HUES6 (cell line): ENCODE measurements around the gene STAT3.

ENCODE experiments used
- H3K27ac ChIP-seq: 2 replicates; pipeline ENCODE4 v1.7.0; 2013; ENCODE audit warnings: low read depth, mild to moderate bottlenecking, low read length, inconsistent platforms
- H3K27me3 ChIP-seq: 2 replicates; pipeline ENCODE4 v1.6.1; 2013; ENCODE audit warnings: low read length; ENCODE audit not compliant: control insufficient read depth, insufficient read depth
- H3K36me3 ChIP-seq: 2 replicates; pipeline ENCODE4 v1.6.1; 2013; ENCODE audit warnings: low read length; ENCODE audit not compliant: control insufficient read depth, insufficient read depth
- H3K4me1 ChIP-seq: 2 replicates; pipeline ENCODE4 v1.6.1; 2013; ENCODE audit warnings: low read length; ENCODE audit not compliant: control insufficient read depth, insufficient read depth
- H3K4me3 ChIP-seq: 2 replicates; pipeline ENCODE4 v1.5.1; 2013; ENCODE audit warnings: low read depth, low read length
- H3K9ac ChIP-seq: one replicate; pipeline ENCODE4 v1.6.1; 2013; ENCODE audit warnings: mild to moderate bottlenecking, low read length
- H3K9me3 ChIP-seq: 2 replicates; pipeline ENCODE4 v1.6.1; 2013; ENCODE audit warnings: low read depth, low read length; ENCODE audit not compliant: control insufficient read depth, insufficient read depth

STAT3 gene

DNA sequence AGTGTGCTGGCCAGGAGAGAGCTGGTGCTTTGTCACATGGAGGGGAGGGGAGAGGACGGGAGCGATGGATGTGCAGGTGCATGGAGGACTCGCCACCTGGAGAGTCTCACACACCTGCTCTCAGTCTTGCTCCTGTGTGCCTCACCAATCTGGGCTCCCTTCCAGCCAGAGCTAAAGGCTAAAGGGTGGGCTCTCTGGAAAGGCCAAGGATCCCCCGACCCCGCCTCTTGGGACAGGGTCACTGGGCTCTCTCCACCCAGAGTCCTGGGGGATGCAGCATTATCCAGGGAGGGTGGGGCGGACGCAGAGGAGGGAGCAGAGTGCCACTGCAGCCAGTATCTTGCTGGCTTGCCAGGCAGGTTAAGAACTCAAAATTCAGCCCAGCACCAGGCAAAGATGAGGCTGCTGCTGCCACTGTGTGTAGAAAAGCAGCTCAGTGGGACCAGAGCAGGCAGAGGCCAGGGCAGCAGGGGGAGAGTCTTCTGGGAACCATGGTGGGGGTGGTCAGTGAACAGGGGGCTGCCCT is 106.6 kb downstream of the STAT3 start:
- no peaks in the 10 kb centered on the region for H3K27me3 ChIP-seq
- no peaks in the 10 kb centered on the region for H3K9me3 ChIP-seq
- H3K27ac ChIP-seq = no peak overlapping the region
- H3K4me1 ChIP-seq = peaks cover 14% of the 10 kb centered on the region
- no peak overlapping the region for H3K4me3 ChIP-seq
- H3K9ac ChIP-seq = no peak overlapping the region
- no peaks in the 10 kb centered on the region for H3K36me3 ChIP-seq

DNA sequence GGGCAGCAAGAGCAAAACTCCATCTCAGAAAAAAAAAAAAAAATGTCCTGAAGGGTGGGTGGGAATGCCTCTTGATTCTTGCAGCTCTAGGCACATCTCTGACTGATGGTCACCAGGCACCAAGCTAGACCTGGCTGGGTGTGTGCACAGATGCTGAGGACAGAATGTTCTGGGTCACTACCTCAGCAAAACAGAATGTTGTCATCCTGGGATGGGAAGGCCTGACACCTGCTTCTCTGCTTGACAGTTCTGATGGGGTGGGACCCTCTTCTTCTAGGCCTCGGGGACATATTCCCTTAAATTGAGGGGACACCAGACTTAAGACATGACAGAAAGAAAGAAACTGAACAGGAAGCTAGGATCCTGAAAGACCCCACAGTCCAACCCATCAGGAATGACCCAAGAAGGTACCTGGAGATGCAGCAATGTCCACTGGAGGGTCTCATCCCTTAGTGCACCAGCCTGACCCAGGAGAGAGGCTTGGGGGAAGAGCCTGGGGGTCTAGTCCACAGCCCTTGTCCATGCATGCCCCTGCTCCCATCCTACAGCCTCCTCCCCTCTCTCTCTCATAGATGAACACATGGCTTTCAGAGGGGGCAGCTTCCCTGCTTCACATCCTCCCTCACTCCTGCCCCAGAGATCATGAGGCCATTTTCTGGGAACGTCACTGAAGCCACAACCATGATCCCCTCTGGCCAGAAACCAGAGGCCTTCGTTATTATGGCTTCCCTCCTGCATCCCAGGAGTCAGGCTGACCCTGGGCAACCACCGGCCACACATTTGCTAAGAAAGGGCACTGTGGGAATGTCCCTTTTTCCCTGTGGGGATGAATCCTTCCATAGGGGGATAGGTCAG is 108.2 kb downstream of the STAT3 start:
- Histone ChIP-seq H3K27ac (no peak overlapping the region), H3K4me1 (peaks cover 14% of the 10 kb centered on the region), H3K9ac (no peak overlapping the region), H3K9me3 (no peaks in the 10 kb centered on the region), H3K27me3 (no peaks in the 10 kb centered on the region), H3K4me3 (no peak overlapping the region), H3K36me3 (no peaks in the 10 kb centered on the region)

- H3K27ac ChIP-seq = no peak overlapping the region
- H3K9ac ChIP-seq = no peak overlapping the region
- H3K36me3 ChIP-seq = no peaks in the 10 kb centered on the region
- no peaks in the 10 kb centered on the region for H3K27me3 ChIP-seq
- peaks cover 32% of the 10 kb centered on the region for H3K4me1 ChIP-seq
- H3K9me3 ChIP-seq = no peaks in the 10 kb centered on the region
- peak overlapping the region; percentile 81; the same call in 1 of the 2 replicates for H3K4me3 ChIP-seq
Observed at GRCh38 chr17:42277342-42277712, 110.9 kb downstream of the STAT3 start.

GRCh38 chr17:42276609-42277341 is 111.5 kb downstream of the STAT3 start:
- Histone ChIP-seq H3K9ac (peak overlapping the region; percentile 81), H3K4me1 (peaks cover 38% of the 10 kb centered on the region), H3K9me3 (no peaks in the 10 kb centered on the region), H3K27ac (peak overlapping the region; percentile 69; the same call in 1 of the 2 replicates), H3K27me3 (no peaks in the 10 kb centered on the region), H3K36me3 (no peaks in the 10 kb centered on the region), H3K4me3 (peak overlapping the region; percentile 81)

DNA sequence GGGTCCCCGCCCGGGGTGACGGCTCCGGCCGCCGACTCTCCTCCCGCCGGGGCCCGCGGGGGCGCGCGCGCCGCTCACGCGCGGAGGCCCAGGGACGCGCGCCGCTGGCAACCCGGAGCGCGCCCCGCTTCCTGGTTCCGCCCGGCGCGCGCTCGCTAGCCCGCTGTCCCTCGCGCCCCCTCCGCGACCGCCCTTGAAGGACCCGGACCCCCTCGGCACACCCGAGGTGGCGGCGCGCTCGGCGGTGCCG is 112.0 kb downstream of the STAT3 start, which contains the start of gene STAT5B:
TSS of gene STAT5B (minus strand) at position 33 of the 250 bp plus-strand sequence. CDS start 44,264 bp downstream, outside the sequence.
- H3K9ac ChIP-seq = peak within 1 kb of the TSS; percentile 81
- no peaks in the 10 kb centered on the region for H3K9me3 ChIP-seq
- H3K4me1 ChIP-seq = peaks cover 41% of the 10 kb centered on the region
- no peaks in the 10 kb centered on the region for H3K36me3 ChIP-seq
- H3K27ac ChIP-seq = peak within 1 kb of the TSS; percentile 69; the same call in 1 of the 2 replicates
- H3K4me3 ChIP-seq = peak within 1 kb of the TSS; percentile 81
- H3K27me3 ChIP-seq = no peaks in the 10 kb centered on the region

DNA sequence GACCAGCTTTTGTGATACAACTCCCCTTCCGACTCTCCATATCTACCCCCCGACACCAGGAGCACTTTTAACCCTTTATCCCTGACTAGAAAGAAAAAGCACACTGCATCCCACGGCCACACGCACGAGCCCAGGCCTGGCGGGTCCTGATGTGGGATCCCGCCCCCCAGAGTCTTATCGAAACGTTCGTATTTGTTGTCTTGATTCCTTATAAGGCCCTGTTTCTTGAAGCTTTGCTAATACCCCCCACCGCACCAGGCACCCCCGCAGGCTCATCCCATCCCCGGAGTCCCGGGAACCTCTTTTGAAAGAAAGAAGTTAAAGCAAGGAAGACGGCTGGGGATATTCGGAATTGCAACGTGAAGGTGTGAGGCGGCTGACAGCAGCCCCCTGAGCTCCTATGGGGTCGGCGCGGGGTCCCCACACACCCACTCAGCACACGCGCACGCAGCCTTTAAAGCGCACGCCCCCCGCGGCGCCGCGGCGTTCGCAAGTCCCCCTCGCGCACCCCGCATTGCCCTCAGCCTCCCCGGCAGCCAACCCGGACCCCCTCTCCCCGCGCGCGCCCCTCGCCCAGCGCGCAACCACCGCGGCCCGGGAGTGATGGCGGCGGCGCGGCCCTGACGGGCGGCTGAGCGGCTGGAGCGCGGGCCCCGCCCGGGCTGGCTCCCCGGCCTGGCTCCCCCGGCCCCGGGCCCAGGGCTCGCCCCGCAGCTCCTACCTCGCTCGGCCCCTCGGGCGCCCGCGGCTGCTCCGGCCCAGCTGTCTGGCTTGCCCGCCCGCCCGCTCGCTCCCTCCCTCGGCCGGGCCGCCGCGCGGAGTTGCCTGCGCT is 112.5 kb downstream of the STAT3 start:
- Histone ChIP-seq H3K4me1 (peaks cover 45% of the 10 kb centered on the region), H3K9me3 (no peaks in the 10 kb centered on the region), H3K9ac (peak overlapping the region; percentile 80), H3K36me3 (no peaks in the 10 kb centered on the region), H3K27me3 (no peaks in the 10 kb centered on the region), H3K4me3 (peak overlapping the region; percentile 81), H3K27ac (peak overlapping the region; percentile 15; the same call in 1 of the 2 replicates)

DNA sequence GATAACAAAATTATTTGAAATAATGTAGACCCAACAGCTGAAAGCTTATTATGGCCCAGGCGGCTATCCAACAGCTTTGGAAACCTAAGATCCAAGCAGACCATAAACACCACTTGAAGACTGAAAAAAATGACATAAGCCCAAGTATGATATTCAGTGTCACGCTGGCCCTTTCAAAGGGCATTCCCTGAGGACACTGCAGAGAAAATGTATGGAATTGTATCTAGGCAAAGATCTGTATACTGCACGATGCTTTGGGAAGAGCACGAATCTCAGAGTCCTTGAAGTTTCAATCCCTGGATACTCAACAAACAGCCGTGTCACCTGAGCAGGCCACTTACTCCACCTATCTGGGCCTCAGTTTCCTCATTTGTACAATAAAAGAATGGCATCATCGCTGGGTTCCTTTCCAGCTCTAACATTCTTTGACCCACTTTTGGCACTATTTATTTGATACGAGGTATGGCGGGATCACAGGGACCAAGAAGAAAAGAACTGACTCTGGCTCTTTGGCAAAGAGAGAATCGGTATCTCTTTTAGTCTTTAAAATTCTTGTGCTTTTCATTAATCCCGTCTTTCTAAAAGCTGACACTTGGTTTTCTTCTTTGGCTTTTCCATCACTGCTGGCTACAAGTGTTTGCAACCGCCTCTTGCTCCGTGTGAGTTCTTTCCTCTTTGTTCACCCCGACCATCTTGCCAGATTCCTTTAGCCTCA is 113.3 kb downstream of the STAT3 start:
- peak overlapping the region; percentile 80 for H3K9ac ChIP-seq
- peak overlapping the region; percentile 15; the same call in 1 of the 2 replicates for H3K27ac ChIP-seq
- peaks cover 47% of the 10 kb centered on the region for H3K4me1 ChIP-seq

DNA sequence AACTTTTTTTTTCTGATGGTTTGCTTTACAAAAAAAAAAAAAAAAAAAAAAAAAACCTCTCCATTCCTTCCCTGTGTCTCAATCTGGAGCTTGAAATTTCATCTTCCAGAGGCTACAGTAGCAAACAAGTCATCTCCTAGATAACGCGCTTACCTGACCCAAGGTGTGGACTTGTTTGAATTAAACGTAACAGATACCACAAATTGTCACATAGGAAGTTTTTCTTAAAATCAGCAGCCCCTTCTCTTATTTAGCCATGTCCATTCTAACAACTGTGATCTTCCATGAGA is 114.0 kb downstream of the STAT3 start:
- Histone ChIP-seq H3K36me3 (no peaks in the 10 kb centered on the region), H3K4me1 (peaks cover 47% of the 10 kb centered on the region), H3K27ac (no peak overlapping the region), H3K9ac (no peak overlapping the region), H3K9me3 (no peaks in the 10 kb centered on the region), H3K4me3 (peak overlapping the region; percentile 81; the same call in 1 of the 2 replicates), H3K27me3 (no peaks in the 10 kb centered on the region)

More for the DNA sequence above, 113.3 kb downstream of the STAT3 start:
- Histone ChIP-seq H3K4me3 (peak overlapping the region; percentile 81), H3K36me3 (no peaks in the 10 kb centered on the region), H3K9me3 (no peaks in the 10 kb centered on the region), H3K27me3 (no peaks in the 10 kb centered on the region)

DNA sequence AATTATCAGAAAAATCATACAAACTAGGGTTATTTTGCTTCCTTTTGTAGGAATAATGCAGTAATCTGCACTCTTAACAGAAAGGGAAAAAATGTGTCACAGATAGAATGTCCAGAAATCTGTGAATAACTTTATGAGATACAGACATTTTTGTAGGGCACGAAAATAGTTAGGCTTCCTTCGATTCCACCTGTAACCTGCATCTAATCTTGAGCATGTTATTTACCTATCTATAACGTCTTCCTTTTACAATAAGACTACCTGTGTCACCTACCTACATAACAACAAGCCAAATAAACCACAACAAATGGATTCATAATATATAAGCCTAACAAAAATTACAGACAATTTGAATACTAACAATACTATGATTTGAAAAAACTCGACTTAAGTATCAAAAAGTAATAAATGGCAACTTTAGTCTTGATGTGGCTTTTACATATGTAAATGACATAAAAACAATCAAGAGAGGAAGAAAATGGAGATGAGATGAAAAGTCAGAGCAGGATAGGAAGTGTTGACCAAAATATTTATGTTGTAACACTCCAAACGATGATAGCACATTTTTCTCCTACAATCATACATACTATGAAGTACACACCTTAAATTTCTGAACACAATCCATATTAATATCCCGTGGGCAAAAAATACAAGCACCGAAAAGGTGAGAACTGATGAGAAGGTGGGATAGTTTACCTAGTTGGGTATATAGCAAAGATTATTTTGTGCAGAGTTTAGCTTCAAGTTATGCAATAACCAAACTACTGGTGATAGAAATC is 114.6 kb downstream of the STAT3 start:
- Histone ChIP-seq H3K4me1 (peaks cover 47% of the 10 kb centered on the region), H3K9me3 (no peaks in the 10 kb centered on the region), H3K27ac (no peak overlapping the region), H3K4me3 (no peak overlapping the region), H3K27me3 (no peaks in the 10 kb centered on the region), H3K9ac (no peak overlapping the region), H3K36me3 (no peaks in the 10 kb centered on the region)
